Smooth muscle cell of trachea (primary cell): ENCODE measurements around the gene F8A1. TPM values are rescaled to one million over a fixed set of nuclear protein-coding genes. Genes with fewer than 3 reads are reported as not detected.

ENCODE experiments used
- total RNA-seq: library from RNA; depleted of rRNA; stranded (reverse); fragments of >200 nt; gene quantifications from 2 replicates; pipeline ENCODE4 v1.2.1, GENCODE V29; 2014

The F8A1 gene
- total RNA-seq = 8.3 TPM in 1 of 2 replicates, not detected in the other

GRCh38 chrX:154886069-154886788 is at the start of gene F8A1:
Gene F8A1, plus strand, starts transcription at chrX:154886355. Its CDS starts 20 bp downstream, at chrX:154886375.

Other genes with a start within 250 kb of the F8A1 start
- gene CTAG2, start 232.8 kb upstream of the F8A1 start, total RNA-seq = not detected in 2 replicates
- gene GAB3, start 135.3 kb upstream of the F8A1 start, total RNA-seq = 6.5 and 7.3 TPM in 2 replicates
- 26.3 and 29.8 TPM in 2 replicates for gene DKC1, start 123.5 kb upstream of the F8A1 start, total RNA-seq
- 38.7 and 49.1 TPM in 2 replicates for gene MPP1, start 80.9 kb upstream of the F8A1 start, total RNA-seq
- gene SMIM9, start 51.7 kb upstream of the F8A1 start, total RNA-seq = not detected in 2 replicates
- gene F8, start 136.4 kb downstream of the F8A1 start, total RNA-seq = 5.5 and 9.4 TPM in 2 replicates
- gene FUNDC2, start 140.5 kb downstream of the F8A1 start, total RNA-seq = 28.9 and 51.1 TPM in 2 replicates
- gene CMC4, start 184.8 kb downstream of the F8A1 start, total RNA-seq = 11.2 and 11.6 TPM in 2 replicates
- 4.0 and 9.5 TPM in 2 replicates for gene MTCP1, start 184.8 kb downstream of the F8A1 start, total RNA-seq
- gene BRCC3, start 185.2 kb downstream of the F8A1 start, total RNA-seq = 12.7 and 19.5 TPM in 2 replicates